Spleen (tissue), 7 donors: ENCODE measurements around the gene AGAP3.

ENCODE experiments used
- POLR2A ChIP-seq, 3 donors: fragments of 450-650 bp; IDR thresholded peaks; one replicate each; pipeline ENCODE4 v1.5.1; 2017; ENCODE audit warnings: antibody characterized with exemption in 3 of 3, mild to moderate bottlenecking in 1 of 3
- TF ChIP-seq, protein P1 (sequence below), 11 experiments: fragments of 200-600 bp in 7 of 11; fragments of 450-650 bp in 4 of 11; sonication (generic) in 4 of 11; IDR thresholded peaks in 8 of 11; conservative IDR thresholded peaks in 3 of 11; 1 replicate in 7 of 11; 2 replicates in 4 of 11; pipeline versions ENCODE4 v1.4.0 to v1.8.0; 2016 to 2021; ENCODE audit warnings: antibody characterized with exemption in 11 of 11, inconsistent platforms in 4 of 11, mild to moderate bottlenecking in 1 of 11
- donor health status: DM: no; HTN: no; CAD: no; lungs with moderate emphysema.
- donor health status: DM: no; HTN: no; CAD: no.
- donor health status: DM: no; HTN: no; CAD: no.

DNA sequence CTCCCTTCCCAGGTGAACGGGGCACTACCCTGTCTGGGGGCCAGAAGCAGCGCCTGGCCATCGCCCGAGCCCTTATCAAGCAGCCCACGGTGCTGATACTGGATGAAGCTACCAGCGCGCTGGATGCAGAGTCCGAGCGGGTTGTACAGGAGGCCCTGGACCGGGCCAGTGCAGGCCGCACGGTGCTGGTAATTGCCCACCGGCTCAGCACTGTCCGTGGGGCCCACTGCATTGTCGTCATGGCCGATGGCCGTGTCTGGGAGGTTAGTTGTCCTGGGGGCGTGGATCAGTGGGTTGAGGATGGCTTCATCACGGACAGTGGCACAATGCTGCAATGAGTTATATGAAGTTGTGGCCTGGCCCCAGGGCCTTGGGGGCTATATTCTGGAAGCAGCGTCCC, 42.3 kb upstream of the AGAP3 start:
- TF ChIP-seq, protein P1, sequence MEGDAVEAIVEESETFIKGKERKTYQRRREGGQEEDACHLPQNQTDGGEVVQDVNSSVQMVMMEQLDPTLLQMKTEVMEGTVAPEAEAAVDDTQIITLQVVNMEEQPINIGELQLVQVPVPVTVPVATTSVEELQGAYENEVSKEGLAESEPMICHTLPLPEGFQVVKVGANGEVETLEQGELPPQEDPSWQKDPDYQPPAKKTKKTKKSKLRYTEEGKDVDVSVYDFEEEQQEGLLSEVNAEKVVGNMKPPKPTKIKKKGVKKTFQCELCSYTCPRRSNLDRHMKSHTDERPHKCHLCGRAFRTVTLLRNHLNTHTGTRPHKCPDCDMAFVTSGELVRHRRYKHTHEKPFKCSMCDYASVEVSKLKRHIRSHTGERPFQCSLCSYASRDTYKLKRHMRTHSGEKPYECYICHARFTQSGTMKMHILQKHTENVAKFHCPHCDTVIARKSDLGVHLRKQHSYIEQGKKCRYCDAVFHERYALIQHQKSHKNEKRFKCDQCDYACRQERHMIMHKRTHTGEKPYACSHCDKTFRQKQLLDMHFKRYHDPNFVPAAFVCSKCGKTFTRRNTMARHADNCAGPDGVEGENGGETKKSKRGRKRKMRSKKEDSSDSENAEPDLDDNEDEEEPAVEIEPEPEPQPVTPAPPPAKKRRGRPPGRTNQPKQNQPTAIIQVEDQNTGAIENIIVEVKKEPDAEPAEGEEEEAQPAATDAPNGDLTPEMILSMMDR (IDR thresholded peaks at IDR 0.05 in 8 of 11, conservative IDR thresholded peaks at IDR 0.05 in 3 of 11): no peak
- TF ChIP-seq POLR2A (IDR thresholded peaks at IDR 0.05): no peak
